HG03103 (cell line): ENCODE results near the gene CNTN5.
"Not testable (repeated sequence)": the region's sequence is repeated elsewhere in the genome, so short reads cannot be mapped to it uniquely, and the experiment has no call there.

Source experiments
- ATAC-seq: cut with Tn5 transposase; IDR thresholded peaks from one replicate; pipeline ENCODE4 v1.9.1; 2021; ENCODE audit warnings: low read depth; ENCODE audit not compliant: unreplicated experiment

The CNTN5 gene

DNA sequence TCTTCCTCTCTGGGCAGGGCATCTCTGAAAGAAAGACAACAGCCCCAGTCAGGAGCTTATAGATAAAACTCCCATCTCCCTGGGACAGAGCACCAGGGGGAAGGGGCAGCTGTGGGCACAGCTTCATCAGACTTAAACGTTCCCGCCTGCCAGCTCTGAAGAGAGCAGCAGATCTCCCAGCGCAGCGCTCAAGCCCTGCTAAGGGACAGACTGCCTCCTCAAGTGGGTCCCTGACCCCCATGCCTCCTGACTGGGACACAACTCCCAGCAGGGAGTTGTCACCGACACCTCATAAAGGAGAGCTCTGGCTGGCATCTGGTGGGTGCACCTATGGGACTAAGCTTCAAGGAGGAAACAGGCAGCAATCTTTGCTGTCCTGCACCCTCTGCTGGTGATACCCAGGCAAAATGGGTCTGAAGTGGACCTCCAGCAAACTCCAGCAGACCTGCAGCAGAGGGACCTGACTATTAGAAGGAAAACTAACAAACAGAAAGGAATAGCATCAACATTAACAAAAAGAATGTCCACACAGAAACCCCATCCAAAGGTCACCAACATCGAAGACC lies 1236.6 kb downstream of the CNTN5 start:
- not testable (repeated sequence) for ATAC-seq

DNA sequence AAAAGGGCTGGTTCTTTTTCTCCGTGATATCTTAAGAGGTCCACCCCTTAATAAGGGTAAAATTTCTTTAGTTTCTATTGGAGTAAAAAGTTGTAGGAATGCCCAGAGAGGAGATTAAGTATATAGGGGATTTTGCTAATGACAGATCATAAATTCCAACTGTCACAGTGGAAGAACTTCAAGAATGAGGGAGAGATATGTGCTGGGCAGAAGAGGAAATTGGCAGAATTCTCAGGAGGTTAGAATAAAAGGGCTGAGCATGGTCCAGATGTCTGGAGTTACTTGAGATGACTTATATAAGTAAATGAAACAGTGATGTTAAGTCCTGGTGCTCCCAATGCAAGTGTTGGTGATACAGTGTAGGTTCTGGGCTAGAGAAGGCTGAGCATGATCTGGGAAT lies 1248.8 kb downstream of the CNTN5 start:
- no peak for ATAC-seq

DNA sequence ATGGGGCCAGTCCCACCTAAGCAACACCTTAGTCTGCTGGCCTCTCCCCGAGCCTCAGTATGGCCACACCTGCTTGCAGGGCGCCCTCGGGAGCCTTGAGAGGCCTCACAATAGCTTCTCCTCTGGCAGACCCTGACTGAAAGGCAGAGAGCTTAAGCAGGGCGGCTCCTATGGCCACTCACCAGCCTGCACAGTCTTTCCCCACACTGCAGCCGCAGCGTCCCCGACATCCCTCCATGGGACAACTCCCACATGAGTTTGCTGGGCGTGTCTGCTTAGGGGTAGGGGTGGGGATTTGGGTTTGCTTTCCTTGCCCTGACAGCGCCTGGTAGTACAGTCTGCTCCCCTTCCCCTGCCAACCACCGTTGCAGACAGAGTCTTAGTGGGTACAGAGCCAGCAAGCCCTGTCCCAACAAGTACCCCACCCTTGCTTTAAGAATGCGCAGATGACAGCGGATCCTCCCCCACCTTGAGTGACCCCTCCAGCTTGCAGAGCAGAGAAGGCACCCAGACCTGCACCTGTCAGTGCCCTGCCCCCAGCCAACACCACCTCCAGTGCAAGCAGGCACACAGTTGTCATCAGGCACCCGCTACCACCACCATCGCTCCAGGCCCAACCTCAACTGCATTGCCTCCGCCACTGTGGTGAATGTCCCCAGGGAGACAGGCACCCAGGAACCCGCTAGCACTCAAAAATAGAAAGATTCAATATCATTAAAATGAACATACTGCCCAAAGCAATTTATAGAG lies 1252.5 kb downstream of the CNTN5 start:
- no peak for ATAC-seq

DNA sequence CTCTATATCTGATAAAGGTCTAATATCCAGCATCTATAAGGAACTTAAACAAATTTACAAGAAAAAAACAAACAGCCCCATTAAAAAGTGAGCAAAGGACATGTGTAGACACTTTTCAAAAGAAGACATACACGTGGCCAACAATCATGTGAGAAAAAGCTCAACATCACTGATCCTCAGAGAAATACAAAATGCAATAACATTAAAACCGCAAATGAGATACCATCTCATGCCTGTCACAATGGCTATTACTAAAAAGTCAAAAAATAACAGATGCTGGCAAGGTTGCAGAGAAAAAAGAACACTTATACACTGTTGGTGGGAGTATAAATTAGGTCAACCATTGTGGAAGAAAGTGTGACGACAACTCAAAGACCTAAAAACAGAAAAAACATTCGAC lies 1253.7 kb downstream of the CNTN5 start:
- ATAC-seq: not testable (repeated sequence)

DNA sequence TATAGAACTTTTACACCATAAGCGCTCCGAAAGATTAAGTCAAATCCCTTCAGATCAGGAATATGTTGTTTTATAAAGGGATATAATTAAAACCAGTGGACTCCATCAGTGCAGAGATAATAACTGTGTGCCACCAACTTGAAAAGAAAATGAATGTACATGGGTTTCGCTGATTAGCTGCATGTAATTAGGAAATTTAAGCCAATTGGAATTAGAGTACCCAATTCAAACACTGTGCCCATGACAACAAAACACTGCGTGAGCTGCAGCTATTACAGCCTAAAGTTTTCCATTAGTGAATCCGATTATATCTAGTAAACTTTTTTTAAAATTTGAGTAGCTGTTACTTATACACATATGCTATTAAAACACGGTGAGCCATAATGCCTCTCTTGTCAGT lies 1274.0 kb downstream of the CNTN5 start:
- ATAC-seq: no peak

DNA sequence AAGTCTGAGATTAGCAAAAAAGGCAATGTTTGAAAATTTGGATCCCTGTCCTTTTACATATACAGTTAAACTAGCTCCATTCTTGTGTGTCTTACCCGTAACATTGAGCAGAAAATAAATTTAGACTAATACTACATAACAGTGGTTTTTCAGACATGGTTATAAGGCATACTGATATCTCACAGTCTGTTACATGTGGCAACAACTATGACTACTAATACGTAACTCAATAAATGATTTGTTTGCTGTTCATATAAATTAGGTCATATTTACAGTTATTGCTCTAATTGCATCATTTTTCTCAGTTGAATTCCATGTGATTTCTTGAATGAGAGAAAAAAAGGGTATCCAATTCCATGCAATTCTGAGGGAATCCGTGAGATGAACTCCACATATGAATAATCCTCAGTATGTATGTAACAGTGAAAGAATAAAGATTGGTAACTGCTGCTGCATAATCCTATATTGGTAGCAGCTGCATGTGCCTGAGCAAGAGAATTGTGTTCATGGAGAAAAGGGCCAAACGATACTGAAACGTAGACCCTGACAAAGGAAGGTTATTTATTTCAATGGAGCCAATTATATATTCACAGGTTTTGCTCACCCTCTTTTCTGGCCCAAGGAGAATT lies 1275.4 kb downstream of the CNTN5 start:
- ATAC-seq: no peak

DNA sequence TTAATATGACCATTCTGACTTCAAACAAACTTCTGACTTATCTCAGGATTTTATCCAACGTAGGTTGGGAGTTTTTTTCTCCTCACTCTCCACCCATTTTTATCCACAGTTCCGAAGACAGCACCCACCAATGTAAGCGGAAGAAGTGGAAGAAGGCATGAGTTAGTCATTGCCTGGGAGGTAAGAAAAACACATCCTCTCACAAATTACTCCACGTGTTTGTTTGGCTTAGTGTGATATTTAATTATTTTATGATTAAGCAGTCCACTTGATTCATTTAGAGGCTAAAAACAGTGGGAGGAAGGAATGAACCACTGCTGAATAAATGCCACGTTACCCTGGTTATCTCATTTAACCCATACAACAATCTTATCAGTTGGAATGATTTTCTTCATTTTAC lies 1276.8 kb downstream of the CNTN5 start:
- no peak for ATAC-seq

DNA sequence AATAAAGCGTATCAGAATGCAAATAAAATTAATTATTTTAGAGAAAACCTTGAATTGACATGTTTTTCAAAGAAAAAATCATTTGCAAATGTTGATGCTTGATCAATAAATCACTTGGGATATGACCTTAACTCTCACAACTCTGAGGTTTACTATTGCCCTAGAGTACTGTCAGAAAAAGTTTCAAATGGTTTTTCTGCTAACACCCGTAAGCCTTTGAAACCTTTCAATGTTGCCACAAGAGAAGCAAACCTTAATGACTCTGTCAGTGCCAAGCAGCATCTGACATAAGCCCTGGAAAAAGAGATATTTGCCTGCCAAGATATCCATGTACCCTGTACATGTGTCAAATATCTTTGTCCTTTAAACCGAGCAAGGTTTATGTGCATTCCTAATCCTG lies 1282.1 kb downstream of the CNTN5 start:
- ATAC-seq: no peak

DNA sequence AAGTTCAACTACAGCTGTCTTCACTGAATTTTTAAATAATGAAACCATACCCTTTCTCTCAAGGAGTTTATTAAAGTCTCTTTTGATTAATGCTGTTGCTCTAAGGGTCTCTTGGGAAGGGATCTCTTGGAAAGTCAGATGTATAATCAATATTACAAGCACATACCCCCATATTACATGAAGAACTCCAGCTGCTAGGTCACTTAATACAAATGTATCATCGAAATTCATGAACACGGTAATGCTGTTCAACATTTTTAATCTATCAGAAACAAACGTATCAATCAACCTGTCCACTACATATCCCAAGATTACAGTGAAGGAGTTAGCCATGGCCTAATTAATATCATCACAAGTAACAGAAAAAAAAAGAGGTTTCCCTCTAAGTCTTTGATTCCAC lies 1283.1 kb downstream of the CNTN5 start:
- ATAC-seq: no peak

DNA sequence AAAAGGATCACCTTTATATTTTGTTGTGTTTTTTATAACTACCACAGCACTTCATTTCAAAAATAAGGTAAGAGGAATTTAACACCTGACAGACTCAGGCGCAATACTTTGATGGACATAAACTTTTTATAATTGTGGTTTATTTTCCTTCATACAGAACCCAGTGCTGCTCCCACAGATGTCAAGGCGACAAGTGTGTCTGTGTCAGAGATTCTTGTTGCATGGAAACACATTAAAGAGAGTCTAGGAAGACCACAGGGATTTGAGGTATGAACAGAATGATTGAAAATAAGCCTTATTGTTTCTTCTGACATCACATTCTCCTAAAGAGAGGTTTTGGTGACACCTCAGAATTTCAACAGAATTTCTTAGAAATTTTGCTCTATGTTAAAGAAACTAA lies 1287.5 kb downstream of the CNTN5 start:
- ATAC-seq: no peak

DNA sequence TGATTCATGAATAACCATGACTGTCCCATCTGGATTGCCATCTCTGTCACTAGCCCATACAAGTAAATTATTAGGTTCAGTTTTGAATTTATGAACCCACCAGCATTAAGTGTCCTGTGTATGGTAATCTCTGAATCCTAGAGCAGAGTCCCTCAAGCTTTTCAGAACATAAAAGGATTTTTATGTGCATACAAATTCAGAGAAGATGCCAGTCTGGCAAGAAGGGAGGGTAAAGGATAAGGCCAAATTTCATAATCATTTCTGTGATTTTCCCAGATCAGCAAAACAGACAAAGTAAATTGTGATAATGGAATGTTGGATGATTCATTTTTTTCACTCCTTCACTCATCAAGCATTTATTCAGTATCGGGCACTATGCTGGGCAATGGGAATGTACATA lies 1295.2 kb downstream of the CNTN5 start:
- no peak for ATAC-seq

DNA sequence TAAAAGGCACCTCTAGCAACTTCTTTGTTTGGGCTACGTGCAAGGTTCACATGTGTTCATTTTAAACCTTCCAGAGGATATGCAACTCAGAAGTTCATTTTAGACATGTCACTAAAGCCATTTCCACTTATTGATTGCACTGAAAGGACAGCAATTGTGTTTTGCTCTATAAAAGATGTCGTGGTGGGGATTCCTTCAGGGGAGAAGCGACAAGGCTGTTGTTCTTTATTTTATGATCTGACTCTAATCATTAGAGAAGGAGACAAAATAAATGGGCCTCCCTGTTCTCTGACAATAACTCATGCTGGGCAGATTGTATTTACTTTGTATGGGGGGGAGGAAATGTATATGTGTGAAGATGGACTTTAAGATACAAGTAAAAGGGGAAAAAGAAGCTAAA lies 1296.2 kb downstream of the CNTN5 start:
- no peak for ATAC-seq

DNA sequence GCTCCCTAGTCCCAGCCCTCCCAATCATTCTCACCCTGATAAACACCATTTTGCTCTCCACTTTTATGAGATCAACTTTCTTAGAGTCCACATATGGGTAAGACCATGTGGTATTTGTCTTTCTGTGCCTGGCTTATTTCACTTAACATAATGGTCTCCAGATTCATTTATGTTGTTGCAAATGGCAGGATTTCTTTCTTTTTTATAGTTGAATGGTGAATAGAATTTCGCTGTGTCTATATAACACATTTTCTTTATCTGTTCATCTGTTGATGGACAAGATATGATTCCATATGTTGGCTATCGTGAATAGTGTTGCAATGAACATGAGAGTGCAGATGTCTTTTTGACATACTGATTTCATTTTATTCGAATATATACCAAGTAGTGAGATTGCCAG lies 1298.9 kb downstream of the CNTN5 start:
- no peak for ATAC-seq

DNA sequence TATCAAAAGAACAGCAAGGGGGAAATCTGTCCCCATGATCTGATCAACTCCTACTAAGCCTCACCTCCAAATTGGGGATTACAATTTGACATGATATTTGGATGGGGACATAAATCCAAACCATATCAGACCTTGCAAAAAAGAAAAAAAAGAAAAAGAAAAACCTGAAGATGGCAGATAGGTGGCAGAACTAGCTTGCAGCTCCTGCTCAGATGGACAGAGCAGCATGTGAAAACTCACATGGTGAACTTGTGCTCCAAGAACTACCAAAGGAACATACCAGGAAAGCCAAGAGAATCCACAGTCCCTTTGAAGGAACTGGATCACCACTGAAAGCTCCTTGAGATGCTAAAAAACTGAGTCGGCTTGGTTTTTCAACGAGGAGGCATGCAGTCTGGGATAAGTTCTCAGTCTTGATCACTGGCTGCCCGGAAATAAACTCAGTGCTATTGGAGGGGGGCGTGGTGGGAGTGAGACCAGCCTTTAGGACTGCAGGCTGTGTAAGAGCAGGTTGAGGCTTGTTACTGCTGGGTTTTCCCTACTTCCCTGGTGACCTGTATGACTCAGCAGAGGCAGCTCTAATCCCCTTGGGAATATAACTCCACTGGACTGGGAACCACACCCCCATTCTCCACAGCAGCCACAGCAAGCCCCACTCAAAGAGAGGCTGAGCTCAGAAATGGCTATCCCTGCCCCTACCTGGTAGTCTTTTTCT lies 1308.0 kb downstream of the CNTN5 start:
- ATAC-seq: no peak

DNA sequence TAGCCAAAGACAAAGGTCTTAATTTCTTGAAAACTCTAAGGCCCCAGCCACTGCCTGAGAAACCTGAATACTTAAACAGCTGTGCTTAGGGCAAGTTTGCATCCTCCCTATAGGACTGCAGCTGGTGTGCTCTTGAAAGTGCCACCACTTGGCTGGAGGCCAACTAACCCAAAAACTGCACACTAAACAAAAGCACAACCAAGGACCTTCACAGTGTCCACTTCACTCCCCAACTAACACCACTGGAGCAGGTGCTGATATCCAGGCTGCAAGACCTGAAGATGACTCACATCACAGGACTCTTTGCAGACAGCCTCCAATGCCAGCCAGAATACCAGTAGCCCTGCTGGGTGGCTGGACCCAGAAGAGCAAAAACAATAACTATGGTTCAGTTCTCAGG lies 1308.6 kb downstream of the CNTN5 start:
- no peak for ATAC-seq

DNA sequence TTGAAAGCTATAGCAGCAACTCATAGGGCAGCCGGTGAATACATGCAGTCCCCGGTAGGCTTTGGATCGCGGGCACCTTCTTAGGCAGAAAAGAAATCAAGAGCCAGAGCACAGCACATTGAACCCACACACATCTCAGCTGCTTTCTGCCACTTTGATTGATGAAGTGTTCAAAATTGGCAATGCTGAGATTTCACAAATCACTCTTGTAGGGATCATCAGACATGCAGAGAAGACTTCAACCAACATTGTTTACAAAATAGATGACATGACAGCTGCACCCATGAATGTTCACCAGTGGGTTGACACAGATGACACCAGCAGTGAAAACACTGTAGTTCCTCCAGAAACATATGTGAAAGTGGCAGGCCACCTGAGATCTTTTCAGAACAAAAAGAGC lies 1316.1 kb downstream of the CNTN5 start:
- no peak for ATAC-seq

DNA sequence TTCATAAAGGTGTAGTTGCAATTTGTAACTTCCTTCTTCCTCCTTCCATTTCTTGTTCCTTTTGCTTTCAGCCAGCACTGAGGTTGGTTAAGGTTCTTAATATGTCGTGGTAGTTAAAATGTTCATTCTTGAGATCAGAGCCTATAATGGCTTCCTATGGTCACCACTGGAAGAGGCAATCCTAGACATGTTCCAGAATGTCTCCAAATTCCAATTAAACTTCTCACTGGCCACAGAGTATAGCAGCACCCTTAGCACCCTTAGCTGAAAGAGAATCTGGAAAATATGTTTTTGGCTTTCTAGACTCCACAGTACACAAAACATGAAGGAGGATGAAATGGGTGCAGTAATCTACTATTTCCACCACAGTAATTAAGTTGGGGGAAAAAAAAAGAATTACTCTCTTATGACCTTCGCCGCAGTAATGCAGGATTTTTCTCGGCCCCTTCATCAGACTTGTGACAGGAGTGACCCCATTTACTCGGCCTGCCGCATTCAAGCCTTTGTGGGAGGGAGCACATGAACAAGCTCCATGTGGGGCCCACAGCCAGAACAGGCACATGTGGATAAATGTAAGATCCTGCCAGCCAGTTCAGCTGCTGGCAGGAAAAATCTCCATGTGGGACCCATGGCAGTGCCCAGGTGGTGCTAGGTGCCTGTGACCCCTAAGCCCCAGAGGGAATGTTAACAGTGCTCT lies 1317.5 kb downstream of the CNTN5 start:
- no peak for ATAC-seq

DNA sequence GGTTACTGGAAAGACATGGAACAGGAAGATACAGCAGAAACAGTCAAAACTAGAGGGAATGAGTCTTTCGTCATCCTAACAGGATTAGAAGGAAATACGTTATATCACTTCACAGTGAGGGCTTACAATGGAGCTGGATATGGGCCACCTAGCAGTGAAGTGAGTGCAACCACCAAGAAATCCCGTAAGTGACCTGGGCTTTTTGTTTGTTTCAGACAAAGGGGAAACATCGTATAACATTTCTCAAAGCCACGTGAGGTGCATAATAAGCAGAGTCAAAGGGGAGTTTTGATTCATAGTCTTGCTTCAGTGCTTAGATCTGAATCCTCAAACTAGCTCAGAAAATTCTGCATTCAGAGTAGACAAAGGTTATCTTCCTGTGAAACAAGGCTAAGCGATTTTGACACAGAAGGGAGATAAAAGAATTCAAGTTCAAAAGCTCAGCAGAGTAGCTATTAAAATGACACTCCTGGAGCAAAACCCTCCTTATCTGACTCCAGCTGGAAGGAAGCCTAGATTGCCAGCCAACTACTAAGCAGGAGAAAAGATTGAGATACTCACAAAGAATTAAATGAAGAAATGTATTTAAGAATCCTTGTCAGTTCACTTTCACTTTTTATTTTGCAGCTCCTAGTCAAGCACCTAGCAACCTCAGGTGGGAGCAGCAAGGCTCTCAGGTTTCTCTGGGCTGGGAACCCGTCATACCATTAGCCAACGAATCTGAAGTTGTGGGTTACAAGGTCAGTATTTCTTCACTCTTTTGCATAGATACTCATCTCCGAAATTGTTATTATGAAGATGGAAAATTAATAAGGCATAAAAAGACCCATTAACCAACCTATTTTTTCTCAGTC lies 1319.9 kb downstream of the CNTN5 start:
- no peak for ATAC-seq

DNA sequence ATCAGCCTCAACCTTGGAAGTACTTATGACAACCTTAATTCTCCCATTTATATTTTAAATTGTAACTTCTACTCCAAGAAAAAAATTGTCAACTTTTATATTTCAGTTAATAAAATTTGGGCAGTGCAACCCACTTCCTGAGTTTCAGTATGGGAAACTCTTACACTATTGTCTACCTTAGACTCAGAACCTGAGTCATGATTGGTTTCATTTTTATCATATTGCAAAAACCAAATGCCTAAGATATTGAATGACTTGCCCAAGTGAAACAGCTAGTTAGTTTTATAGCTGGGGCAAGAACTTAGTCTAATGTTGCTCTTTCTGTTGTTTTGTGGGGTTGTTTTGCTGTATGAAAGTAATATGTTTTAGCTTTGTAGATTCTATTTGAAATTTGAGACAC lies 1332.3 kb downstream of the CNTN5 start:
- ATAC-seq: no peak

DNA sequence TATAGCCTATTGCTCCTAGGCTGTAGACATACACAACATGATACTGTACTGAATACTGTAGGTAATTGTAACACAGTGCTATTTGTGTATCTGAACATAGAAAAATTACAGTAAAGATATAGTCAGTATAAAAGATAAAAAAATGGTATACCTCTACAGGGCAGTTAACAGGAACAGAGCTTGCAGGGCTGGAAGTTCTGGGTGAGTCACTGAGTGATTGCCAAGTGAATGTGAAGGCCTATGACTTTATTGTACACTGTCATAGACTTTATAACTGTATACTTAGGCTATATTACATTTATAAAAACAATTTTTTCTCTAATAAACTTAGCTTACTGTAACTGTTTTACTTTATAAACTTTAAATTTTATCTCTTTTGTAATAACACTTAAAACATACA lies 1334.0 kb downstream of the CNTN5 start:
- no peak for ATAC-seq
